ENCODE data around the gene INCA1.
"Not testable (repeated sequence)": the region's sequence is repeated elsewhere in the genome, so short reads cannot be mapped to it uniquely, and the experiment has no call there.

Gene INCA1, protein sequence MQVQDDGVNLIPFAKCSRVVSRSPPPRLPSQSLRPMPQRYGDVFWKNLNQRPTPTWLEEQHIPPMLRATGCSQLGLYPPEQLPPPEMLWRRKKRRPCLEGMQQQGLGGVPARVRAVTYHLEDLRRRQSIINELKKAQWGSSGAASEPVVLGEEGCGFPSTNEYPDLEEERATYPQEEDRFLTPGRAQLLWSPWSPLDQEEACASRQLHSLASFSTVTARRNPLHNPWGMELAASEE

DNA sequence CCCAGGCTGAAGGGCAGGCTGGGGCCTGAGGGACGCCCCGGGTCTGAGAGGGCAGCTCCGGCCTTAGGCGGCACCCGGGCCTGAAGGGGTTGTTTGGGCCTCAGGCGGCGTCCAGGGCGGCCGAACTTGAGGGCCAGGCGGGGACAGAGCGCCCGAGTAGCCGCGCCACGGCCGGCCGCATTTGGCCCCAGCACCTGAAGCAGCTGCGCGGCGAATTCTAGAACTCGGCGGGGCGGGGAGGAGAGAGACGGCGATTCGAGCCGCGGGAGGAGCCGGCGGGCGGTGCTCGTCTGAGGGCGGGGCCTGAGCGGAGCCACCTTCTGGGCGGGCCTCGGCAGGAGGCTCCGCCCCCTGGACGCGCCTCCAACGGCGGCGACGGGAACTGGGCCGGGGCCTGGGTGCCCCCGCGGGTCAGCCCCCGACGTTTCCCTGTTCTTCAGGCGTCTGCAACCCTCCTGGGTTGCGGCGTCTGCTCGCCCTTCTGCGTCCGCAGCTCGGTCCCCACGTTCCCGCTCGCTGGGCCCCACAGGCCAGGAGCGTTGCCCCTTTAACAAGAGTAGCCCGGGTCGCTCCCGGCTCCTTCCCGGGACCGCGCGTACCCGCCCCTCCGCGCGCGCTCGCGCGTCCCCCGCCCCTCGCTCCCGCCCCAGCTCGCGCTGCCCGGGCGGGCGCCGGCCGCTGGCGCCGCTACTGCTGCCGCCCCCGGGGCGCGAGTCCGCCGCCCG is at the start of gene INCA1, which contains the start of gene KIF1C:
Gene INCA1, minus strand, starts transcription at position 221 of the 725 bp plus-strand sequence. CDS start 3,085 bp downstream, outside the sequence.
Gene KIF1C, plus strand, starts transcription at position 649 of the 725 bp plus-strand sequence. CDS start 2,297 bp downstream, outside the sequence.
- DNase-seq (ENCODE audit: low spot score) = peak; percentile 92
- no peak for FAIRE-seq

DNA sequence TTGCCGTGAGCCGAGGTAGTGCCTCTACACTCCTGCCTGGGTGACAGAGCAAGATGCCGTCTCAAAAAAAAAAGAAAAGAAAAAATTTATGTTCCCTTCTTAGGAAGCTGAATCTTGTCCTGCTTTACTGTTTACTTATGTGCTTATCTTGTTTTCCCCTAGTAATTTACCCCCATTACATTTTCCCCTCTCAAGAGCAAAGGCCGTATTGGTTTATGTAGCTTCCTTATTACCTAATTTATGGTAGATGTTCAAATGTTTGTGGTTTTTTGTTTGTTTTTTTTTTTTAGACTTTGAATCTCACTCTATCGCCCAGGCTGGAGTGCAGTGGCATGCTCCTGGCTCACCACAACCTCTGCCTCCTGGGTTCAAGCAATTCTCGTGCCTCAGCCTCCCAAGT is 48.2 kb upstream of the INCA1 start:
- FAIRE-seq = no peak

DNA sequence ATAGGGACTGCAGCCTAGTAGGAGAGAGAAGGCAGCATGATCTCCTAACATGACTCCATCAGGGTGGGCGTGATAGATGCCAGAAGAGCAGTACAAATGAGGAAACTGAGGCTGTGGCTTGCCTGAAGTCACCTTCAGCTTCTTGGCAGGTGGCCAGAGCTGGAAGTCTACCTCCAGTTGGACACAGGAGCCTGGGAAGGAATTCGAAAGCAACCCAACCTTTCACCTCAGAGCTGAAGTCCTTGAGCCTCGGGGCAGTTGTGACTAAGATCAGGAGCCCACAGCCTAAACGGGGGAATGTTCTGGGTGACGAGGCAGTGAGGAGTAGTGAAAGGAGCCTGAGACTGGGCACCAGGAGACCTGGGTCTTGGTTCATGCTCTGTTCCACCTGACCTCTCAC is 47.3 kb upstream of the INCA1 start:
- DNase-seq (ENCODE audit: low spot score) = no peak

More for the DNA sequence above, 48.2 kb upstream of the INCA1 start:
- DNase-seq (ENCODE audit: low spot score) = no peak

DNA sequence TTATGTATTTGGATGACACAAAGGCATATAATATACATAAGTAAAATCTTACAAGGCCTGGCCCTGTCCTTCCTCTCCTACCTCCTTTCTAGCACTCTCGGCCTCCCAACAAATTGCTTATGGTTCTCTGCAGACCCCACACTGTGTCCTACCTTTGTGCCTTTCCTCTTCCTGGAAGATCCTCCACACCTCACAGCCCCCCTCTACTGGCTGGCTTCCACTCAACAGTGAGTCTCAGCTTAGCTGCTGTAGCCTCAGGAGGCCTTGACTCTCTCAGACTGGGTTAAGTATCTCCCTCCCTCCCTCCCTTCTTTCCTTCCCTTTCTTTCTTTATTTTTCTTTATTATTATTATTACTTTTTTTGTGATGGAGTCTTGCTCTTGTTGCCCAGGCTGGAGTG is 46.2 kb upstream of the INCA1 start:
- FAIRE-seq (no peak), DNase-seq (ENCODE audit: low spot score) (no peak)

More for the DNA sequence above, 47.3 kb upstream of the INCA1 start:
- FAIRE-seq = no peak

DNA sequence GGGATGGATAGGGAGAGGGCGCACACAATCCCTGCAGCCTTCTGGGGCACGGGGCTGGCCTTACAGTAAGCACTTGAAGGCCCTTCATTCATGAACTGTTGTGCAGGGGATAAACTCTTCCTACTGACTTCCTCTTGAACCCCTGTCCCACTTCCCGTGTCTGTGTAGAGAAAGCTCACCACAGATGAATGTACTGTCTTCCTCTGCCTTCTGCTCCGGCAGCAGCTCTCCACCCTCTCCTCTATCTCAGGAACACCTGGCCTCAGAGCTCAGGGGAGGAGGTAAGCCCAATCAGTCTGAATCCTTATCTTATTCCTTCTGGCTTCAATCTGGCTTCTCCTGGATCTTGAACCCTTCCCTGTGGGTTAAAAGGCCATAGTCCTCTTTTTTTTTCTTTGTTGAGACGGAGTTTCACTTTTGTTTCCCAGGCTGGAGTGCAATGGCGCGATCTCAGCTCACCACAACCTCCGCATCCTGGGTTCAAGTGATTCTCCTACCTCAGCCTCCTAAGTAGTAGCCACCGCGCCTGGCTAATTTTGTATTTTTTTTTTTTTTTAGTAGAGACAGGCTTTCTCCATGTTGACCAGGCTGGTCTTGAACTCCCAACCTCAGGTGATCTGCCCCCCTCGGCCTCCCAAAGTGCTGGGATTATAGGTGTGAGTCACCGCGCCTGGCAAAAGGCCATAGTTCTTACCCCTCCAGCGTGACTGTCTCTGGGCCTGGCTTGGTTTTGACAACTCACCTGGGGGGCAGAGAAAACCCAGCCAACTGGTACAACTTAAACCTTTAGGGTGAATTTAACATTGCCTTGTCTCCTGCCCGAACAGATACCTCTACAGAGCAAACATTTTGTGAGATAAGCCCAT is 45.1 kb upstream of the INCA1 start:
- DNase-seq (ENCODE audit: low spot score) (no peak), FAIRE-seq (no peak)

DNA sequence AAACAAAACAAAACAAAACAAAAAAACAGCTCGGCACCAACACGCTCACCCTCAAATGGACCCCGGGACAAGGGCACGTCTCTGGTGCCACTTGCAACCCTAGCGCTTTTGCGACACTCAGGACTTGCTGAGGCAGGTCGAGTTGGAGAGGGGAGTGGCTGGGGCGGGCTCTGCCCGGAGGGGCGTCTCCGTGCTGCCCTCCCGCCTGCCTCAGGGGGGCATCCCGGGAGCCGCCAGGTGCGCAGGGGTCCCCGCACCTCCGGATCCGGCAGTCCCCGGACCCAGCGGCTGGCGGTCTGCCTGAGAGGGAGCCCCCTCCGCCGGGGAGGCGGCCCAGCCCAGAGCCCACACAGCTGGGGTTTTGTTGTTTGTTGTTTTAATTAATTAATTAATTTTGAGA is 38.0 kb upstream of the INCA1 start, which contains the start of gene SLC52A1:
Gene SLC52A1, minus strand, starts transcription at position 112 of the 400 bp plus-strand sequence. CDS start 820 bp downstream, outside the sequence.
- no peak for FAIRE-seq
- peak; percentile 52 for DNase-seq (ENCODE audit: low spot score)

DNA sequence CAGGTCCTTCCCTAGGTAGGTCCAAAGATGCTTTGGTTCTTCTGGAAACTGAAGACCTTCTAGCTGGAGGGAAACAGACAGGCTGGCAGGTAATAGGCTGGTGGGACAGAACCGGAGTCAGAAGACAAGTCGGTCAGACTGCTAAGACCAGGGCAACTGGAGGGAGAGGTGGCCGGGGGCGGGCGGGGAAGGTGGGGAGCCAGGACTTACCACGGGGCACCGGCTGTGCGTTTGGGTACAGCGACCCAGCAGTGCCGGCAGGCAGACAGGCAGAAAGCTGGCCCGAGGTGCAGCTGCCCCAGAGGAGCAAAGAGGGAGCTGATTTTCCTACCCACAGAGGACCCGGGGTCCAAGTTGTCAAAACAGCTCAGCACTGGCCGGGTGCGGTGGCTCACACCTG is 37.3 kb upstream of the INCA1 start:
- FAIRE-seq (no peak), DNase-seq (ENCODE audit: low spot score) (no peak)

DNA sequence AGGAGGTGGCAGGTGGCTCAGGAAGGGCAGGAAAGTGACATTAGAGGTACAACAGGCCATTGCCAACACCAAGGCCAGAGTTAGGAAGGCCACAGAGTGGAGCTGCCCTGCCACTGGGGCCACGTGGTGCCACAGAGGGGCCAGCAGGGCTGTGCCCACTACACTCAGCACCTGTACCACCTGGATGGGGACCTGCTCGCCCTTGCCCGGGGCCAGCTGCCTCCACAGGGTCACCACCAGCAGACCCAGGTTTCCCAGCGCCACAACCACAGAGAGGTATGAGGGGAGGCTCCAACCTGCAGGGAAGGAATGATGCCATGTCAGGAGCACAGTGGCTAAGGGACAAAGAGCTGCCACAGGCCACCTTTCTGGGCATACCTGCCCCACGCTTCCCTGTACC is 36.7 kb upstream of the INCA1 start:
- DNase-seq (ENCODE audit: low spot score) = no peak
- FAIRE-seq = no peak

DNA sequence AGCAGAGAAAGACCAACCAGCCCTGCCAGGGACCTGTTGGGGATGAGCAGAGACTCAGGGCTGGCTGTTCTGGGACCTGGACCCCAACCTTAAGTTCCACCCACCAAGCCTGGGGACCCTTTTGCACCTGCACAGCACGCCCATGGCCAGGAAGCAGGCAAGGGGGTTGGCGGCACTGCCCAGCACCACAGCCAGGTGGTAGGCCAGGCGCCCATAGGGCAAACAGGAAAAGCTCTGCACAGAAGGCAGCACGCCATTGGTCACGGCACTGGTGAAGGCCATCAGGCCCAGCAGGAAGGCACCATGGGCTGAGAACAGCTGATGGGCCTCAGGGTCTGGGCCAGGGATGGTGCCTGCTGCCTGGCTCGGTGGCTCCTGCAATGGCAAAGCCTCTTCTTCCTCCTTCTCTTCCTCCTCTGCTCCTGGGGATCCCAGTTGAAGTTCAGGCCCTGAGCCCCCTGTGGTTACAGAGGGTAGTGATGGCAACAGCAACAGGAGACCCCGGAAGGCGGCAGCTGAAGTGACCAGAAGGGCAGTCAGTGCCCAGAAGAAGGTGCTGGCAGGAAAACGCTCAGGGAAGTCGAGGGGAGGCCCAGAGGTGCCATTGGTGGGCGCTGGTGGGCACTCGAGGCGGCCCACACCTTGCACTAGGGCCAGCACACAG is 36.2 kb upstream of the INCA1 start:
- no peak for DNase-seq (ENCODE audit: low spot score)
- no peak for FAIRE-seq

DNA sequence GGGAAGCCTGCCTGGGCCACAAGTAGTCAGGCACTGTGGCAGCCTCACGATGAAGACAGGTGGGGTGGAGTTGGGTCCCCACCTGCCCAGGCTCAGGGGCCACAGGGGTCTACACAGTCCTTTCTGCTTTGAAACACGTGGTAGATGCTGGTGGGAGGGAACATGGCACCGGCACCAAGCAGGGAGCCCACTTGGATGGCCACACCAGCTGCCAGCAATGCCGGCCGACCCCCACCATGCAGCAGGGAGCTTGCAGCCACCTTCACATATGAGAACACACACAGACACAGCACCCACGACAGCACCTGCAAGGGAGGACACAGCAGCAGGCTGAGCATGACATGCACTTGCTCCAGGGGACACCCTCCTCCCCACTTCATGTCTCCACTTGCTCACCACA is 35.5 kb upstream of the INCA1 start:
- DNase-seq (ENCODE audit: low spot score) = no peak
- FAIRE-seq = no peak

DNA sequence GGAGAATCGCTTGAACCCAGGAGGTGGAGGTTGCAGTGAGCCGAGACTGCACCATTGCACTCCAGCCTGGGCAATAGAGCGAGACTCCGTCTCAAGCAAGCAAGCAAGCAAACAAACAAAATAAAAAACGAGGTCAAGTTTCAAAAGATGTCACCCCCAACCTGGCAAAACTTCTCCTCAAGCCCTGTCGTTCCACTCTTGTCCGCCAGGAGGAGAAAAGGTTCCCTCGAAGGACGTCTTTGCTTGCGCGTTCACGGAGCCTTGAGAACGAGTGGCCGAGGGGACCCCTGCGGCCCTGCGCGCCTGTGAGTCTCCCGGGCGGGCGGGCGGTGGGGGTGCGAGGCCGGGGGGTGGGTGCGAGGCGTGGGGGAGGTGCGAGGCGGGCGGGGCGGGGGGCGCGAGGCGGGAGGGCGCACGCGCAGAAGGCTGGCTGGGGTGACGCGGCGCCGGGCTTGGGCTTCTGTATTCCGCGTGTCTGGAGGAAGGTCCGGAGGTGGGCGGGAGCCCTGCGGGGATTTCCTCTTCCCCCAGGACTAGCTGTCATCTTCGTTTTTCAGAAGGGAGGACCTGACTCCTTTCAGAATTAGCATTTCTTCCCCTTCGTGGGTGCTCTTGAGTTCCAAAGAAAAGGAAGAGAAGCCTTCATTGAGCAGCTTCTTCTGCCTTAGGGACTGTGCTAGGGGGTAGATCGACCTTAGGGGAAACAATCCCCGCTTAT is 34.2 kb upstream of the INCA1 start:
- no peak for FAIRE-seq

DNA sequence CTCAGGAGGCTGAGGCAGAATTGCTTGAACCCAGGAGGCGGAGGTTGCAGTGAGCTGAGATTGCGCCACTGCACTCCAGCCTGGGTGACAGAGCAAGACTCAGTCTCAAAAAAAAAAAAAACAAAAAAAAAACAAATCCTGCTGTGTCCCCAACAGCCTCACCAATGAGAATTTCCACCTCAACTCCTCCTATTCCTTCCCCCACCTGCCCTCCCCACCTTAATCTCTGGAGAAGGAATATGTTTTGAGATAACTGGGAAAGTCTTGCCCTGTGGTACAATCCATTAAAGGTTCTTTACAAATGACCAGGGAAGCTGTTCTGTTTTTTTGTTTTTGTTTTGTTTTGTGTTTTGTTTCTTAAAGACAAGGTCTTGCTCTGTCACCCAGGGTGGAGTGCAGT is 32.8 kb upstream of the INCA1 start:
- not testable (repeated sequence) for FAIRE-seq; DNase-seq (ENCODE audit: low spot score)

More for the DNA sequence above, 34.2 kb upstream of the INCA1 start:
- peak; percentile 80 for DNase-seq (ENCODE audit: low spot score)

DNA sequence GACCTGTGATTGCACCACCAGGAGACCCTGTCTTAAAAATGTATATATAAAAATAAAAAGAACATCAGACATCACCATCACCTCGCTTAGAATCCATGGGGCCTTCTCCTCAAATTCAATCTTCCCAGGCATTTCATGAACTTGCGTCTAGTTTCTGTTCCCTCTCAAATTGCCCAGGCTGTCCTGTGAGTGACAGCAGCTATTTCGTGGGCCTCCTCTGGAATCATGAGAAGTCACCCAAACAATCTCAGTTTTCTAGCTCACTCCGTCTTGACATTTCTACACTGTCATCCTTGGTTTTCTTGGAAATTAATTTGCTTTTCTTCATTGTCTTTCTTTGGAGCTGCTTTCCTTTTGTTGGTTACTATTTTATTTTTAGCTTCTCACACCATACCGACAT is 30.6 kb upstream of the INCA1 start:
- DNase-seq (ENCODE audit: low spot score) = no peak
- no peak for FAIRE-seq

DNA sequence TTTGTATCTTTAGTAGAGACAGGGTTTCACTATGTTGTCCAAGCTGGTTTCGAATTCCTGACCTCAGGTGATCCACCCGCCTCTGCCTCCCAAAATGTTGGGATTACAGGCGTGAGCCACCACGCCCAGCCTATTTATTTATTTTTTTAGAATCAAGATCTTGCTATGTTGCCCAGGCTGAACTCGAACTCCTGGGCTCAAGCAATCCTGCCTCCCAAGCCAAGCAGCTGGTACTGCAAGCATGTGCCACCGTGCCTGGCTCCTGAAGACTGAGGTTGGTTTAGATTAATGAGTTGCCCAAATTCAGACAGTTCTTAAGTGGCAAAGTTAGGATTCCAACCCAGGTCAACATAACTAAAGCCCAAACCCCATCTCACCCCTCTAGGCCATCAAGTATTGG is 30.0 kb upstream of the INCA1 start:
- FAIRE-seq = no peak
- DNase-seq (ENCODE audit: low spot score) = no peak

DNA sequence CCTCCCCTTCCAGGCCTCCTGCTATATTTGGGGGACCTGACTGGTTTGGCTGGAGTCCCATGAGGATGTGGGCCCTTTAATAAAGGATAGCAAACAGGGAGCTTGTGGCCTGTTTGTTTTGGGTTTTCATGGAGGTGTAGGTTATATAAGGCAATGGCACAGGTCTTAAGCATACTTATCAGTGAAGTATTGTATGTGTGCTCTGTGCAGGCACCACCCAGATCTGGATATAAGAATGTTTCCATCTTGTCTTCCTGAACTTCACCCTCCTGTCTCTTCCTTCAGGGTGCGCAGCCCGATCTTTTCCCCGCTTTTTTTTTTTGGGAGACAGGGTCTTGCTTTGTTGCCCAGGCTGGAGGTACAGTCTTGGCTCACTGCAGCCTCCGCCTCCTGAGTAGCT is 27.3 kb upstream of the INCA1 start:
- DNase-seq (ENCODE audit: low spot score) (no peak), FAIRE-seq (no peak)

DNA sequence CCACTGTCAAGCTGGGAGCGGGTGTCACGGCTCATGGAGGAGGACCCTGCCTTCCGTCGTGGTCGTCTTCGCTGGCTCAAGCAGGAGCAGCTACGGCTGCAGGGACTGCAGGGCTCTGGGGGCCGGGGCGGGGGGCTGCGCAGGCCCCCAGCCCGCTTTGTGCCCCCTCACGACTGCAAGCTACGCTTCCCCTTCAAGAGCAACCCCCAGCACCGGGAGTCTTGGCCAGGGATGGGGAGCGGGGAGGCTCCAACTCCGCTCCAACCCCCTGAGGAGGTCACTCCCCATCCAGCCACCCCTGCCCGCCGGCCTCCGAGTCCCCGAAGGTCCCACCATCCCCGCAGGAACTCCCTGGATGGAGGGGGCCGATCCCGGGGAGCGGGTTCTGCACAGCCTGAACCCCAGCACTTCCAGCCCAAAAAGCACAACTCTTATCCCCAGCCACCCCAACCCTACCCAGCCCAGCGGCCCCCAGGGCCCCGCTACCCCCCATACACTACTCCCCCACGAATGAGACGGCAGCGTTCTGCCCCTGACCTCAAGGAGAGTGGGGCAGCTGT is 26.3 kb upstream of the INCA1 start:
- no peak for FAIRE-seq

DNA sequence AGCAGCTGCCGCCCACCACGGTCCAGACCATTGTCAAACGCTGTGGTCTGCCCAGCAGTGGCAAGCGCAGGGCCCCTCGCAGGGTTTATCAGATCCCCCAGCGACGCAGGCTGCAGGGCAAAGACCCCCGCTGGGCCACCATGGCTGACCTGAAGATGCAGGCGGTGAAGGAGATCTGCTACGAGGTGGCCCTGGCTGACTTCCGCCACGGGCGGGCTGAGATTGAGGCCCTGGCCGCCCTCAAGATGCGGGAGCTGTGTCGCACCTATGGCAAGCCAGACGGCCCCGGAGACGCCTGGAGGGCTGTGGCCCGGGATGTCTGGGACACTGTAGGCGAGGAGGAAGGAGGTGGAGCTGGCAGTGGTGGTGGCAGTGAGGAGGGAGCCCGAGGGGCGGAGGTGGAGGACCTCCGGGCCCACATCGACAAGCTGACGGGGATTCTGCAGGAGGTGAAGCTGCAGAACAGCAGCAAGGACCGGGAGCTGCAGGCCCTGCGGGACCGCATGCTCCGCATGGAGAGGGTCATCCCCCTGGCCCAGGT is 24.9 kb upstream of the INCA1 start:
- DNase-seq (ENCODE audit: low spot score) = no peak
- FAIRE-seq = no peak

More for the DNA sequence above, 26.3 kb upstream of the INCA1 start:
- DNase-seq (ENCODE audit: low spot score) = no peak

DNA sequence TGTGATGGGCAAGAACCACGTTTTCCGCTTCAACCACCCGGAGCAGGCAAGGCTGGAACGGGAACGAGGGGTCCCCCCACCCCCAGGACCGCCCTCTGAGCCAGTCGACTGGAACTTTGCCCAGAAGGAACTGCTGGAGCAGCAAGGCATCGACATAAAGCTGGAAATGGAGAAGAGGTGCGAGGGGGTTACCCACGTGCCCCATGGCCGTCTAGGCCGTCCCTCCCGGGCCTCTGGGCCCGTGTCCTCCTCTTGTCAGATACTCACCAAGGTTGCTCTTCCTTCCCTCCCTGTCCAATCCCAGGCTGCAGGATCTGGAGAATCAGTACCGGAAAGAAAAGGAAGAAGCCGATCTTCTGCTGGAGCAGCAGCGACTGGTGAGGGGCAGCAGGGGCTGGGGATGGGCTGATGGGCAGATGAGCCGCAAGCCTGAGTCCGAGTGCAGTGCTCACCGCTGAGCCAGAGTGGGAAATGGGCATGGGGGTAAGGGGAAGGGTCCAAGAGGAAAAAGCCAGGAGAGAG is 23.2 kb upstream of the INCA1 start:
- FAIRE-seq = no peak

DNA sequence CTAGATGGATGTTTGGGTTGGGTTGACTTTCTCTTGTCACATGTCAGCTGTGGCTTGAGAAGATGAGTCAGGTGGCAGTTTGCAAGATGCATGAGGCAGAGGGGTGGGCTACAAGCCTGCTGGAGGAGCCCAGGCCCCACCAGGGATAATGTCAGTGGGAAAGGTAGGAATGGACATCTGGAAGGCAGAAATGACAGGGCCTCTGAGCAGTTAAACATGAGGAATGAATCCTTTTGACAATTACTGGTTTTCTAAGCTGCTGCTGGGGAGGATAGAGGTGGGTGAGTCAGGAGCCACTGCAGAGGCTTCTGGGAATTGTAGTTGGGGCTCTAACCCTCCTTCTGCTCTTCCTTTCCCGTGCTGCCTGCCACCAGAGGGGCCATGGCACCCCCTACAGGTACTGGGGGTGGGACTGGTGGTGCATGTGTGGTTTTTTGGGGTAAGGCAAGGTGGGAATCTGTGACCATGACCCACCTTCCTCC is 22.2 kb upstream of the INCA1 start:
- DNase-seq (ENCODE audit: low spot score) (no peak), FAIRE-seq (no peak)

More for the DNA sequence above, 23.2 kb upstream of the INCA1 start:
- DNase-seq (ENCODE audit: low spot score) = no peak
